Ovary (tissue), 3 donors: ENCODE data around the gene RSPH6A.

Experiments used
- EP300 ChIP-seq: sonication (generic); formaldehyde crosslinking; IDR thresholded peaks from one replicate; pipeline ENCODE4 v1.6.1; 2017; ENCODE audit warnings: antibody characterized with exemption
- POLR2A ChIP-seq: fragments of 450-650 bp; IDR thresholded peaks from one replicate; pipeline ENCODE4 v1.6.1; 2017; ENCODE audit warnings: antibody characterized with exemption, mild to moderate bottlenecking, moderate library complexity
- TF ChIP-seq, protein P1 (sequence below), 3 donors: fragments of 450-650 bp in 2 of 3; fragments of 200-600 bp in 1 of 3; IDR thresholded peaks; one replicate each; pipeline versions ENCODE4 v1.5.1 to v1.8.0; 2016 to 2022; ENCODE audit warnings: antibody characterized with exemption in 3 of 3, mild to moderate bottlenecking in 1 of 3
- donor health status: DM: no; HTN: no; CAD: no.

DNA sequence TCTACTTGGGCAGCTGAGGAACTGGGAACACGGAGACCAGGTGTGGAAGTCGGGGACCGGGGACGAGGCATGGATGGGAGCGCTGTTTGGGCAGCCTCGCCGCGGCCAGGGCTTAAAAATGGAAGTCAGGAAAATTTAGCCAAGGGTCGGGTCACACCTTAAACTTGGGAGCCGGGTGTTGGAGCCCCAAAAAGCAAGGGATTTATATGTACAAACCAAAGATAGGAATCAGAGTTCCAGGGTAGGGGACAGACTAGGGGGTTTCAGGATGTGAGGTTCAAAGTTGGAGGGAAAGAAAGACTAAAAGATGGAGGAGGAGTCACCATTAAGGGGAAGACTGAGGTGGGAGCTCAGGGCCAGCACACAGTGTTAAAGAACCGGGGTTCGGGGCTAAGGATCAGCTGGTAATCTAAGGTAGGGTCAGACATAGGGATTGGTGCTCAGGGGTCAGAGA lies 49.5 kb upstream of the RSPH6A start:
- TF ChIP-seq EP300: no peak
- TF ChIP-seq, protein P1, sequence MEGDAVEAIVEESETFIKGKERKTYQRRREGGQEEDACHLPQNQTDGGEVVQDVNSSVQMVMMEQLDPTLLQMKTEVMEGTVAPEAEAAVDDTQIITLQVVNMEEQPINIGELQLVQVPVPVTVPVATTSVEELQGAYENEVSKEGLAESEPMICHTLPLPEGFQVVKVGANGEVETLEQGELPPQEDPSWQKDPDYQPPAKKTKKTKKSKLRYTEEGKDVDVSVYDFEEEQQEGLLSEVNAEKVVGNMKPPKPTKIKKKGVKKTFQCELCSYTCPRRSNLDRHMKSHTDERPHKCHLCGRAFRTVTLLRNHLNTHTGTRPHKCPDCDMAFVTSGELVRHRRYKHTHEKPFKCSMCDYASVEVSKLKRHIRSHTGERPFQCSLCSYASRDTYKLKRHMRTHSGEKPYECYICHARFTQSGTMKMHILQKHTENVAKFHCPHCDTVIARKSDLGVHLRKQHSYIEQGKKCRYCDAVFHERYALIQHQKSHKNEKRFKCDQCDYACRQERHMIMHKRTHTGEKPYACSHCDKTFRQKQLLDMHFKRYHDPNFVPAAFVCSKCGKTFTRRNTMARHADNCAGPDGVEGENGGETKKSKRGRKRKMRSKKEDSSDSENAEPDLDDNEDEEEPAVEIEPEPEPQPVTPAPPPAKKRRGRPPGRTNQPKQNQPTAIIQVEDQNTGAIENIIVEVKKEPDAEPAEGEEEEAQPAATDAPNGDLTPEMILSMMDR (IDR thresholded peaks at IDR 0.05): no peak
- no peak for TF ChIP-seq POLR2A
